Measurements from ENCODE around the gene ERMARD.
"Not testable (repeated sequence)": the region's sequence is repeated elsewhere in the genome, so short reads cannot be mapped to it uniquely, and the experiment has no call there.

Gene ERMARD

GRCh38 chr6:169738976-169739529 lies 12.4 kb upstream of the ERMARD start:
- no peaks in the 10 kb centered on the region for H3K4me1 ChIP-seq (ENCODE audit: control insufficient read depth, insufficient read depth, low read length, poor library complexity, severe bottlenecking)
- H3K9me3 ChIP-seq (ENCODE audit: control insufficient read depth, low read length) = no peaks in the 10 kb centered on the region
- no peak overlapping the region for H3K4me3 ChIP-seq (ENCODE audit: extremely low read depth, insufficient read depth, low read length, poor library complexity, severe bottlenecking)
- no peaks in the 10 kb centered on the region for H3K36me3 ChIP-seq (ENCODE audit: control insufficient read depth, insufficient read depth, low read length)
- 100% methylated on average over 1 to 2 of the region's 2 CpGs for WGBS, 2 experiments (ENCODE audit: insufficient coverage in 2 of 2)
- no peak overlapping the region for H3K27ac ChIP-seq (ENCODE audit: low read depth, low read length, severe bottlenecking)

DNA sequence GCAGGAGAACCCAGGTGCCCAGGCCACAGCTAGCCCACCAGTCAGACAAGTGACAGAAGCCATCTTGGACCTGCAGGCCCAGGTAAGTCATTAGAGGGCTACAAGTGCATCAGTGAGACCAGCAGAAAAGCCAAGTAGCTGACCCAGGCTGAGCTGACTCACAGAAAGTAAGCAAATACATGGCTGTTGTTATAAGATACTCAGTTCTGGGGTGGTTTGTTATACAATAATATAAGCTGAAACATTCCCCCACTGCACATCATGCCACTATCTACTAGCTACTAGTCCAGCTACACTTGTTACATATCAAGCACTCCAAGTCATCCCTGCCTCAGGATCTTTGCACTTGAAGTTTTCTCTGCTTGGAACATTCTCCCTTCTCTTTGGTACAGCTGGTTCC lies 10.1 kb upstream of the ERMARD start:
- H3K9me3 ChIP-seq (ENCODE audit: control insufficient read depth, low read length) = no peaks in the 10 kb centered on the region
- H3K4me1 ChIP-seq (ENCODE audit: control insufficient read depth, insufficient read depth, low read length, poor library complexity, severe bottlenecking) = no peaks in the 10 kb centered on the region
- no peaks in the 10 kb centered on the region for H3K36me3 ChIP-seq (ENCODE audit: control insufficient read depth, insufficient read depth, low read length)

GRCh38 chr6:169745405-169745804 lies 6.0 kb upstream of the ERMARD start:
- no peaks in the 10 kb centered on the region for H3K36me3 ChIP-seq (ENCODE audit: control insufficient read depth, insufficient read depth, low read length)
- 89 to 93% methylated on average over 2 of the region's 3 CpGs for WGBS, 2 experiments (ENCODE audit: insufficient coverage in 2 of 2)
- H3K4me1 ChIP-seq (ENCODE audit: control insufficient read depth, insufficient read depth, low read length, poor library complexity, severe bottlenecking) = no peaks in the 10 kb centered on the region
- no peak overlapping the region for H3K4me3 ChIP-seq (ENCODE audit: extremely low read depth, insufficient read depth, low read length, poor library complexity, severe bottlenecking)
- no peaks in the 10 kb centered on the region for H3K9me3 ChIP-seq (ENCODE audit: control insufficient read depth, low read length)
- H3K27ac ChIP-seq (ENCODE audit: low read depth, low read length, severe bottlenecking) = no peak overlapping the region

More for the DNA sequence above, 10.1 kb upstream of the ERMARD start:
- H3K27ac ChIP-seq (ENCODE audit: low read depth, low read length, severe bottlenecking) = no peak overlapping the region
- no peak overlapping the region for H3K4me3 ChIP-seq (ENCODE audit: extremely low read depth, insufficient read depth, low read length, poor library complexity, severe bottlenecking)

DNA sequence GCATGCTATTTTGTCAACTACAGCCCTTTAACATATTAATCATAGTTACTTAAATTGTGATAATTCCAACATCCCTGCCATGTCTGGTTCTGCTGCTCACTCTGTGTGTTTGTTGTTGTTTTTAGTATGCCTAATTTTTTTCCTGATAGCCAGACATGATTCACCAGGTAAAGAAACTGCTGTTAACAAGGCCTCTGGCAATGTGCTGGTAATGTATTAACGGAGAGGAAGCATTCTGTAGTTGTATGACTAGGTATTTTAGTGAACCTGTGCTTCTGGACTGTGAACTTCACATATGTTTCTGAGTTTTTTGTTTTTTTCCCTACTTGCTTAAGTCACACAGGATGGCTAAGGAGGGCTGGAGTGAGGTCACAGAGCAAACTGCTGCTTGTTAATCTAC lies 4.9 kb upstream of the ERMARD start:
- 80% methylated on average over 1 of the region's 1 CpG; no CpG with 5 or more reads in 1 of the 2 experiments for WGBS, 2 experiments (ENCODE audit: insufficient coverage in 2 of 2)
- Histone ChIP-seq H3K27ac (ENCODE audit: low read depth, low read length, severe bottlenecking) (no peak overlapping the region), H3K4me1 (ENCODE audit: control insufficient read depth, insufficient read depth, low read length, poor library complexity, severe bottlenecking) (no peaks in the 10 kb centered on the region)

GRCh38 chr6:169752074-169752623 lies 727 bp downstream of the ERMARD start:
- Histone ChIP-seq H3K36me3 (ENCODE audit: control insufficient read depth, insufficient read depth, low read length) (peaks cover 6% of the 10 kb centered on the region), H3K4me1 (ENCODE audit: control insufficient read depth, insufficient read depth, low read length, poor library complexity, severe bottlenecking) (peaks cover 7% of the 10 kb centered on the region), H3K9me3 (ENCODE audit: control insufficient read depth, low read length) (no peaks in the 10 kb centered on the region), H3K4me3 (ENCODE audit: extremely low read depth, insufficient read depth, low read length, poor library complexity, severe bottlenecking) (peak overlapping the region; percentile 79), H3K27ac (ENCODE audit: low read depth, low read length, severe bottlenecking) (peak overlapping the region; percentile 98)
- WGBS, 2 experiments (ENCODE audit: insufficient coverage in 2 of 2) = 10 to 12% methylated on average over 9 to 14 of the region's 19 CpGs

More for the DNA sequence above, 4.9 kb upstream of the ERMARD start:
- H3K4me3 ChIP-seq (ENCODE audit: extremely low read depth, insufficient read depth, low read length, poor library complexity, severe bottlenecking) = no peak overlapping the region
- H3K36me3 ChIP-seq (ENCODE audit: control insufficient read depth, insufficient read depth, low read length) = no peaks in the 10 kb centered on the region
- no peaks in the 10 kb centered on the region for H3K9me3 ChIP-seq (ENCODE audit: control insufficient read depth, low read length)

- no peak overlapping the region for H3K27ac ChIP-seq (ENCODE audit: low read depth, low read length, severe bottlenecking)
- H3K36me3 ChIP-seq (ENCODE audit: control insufficient read depth, insufficient read depth, low read length) = peaks cover 24% of the 10 kb centered on the region
- H3K9me3 ChIP-seq (ENCODE audit: control insufficient read depth, low read length) = no peaks in the 10 kb centered on the region
- peaks cover 7% of the 10 kb centered on the region for H3K4me1 ChIP-seq (ENCODE audit: control insufficient read depth, insufficient read depth, low read length, poor library complexity, severe bottlenecking)
- H3K4me3 ChIP-seq (ENCODE audit: extremely low read depth, insufficient read depth, low read length, poor library complexity, severe bottlenecking) = no peak overlapping the region
- WGBS, 2 experiments (ENCODE audit: insufficient coverage in 2 of 2) = 93 to 97% methylated on average over 4 to 5 of the region's 6 CpGs
Observed at GRCh38 chr6:169755162-169755561, 3.7 kb downstream of the ERMARD start.

- Histone ChIP-seq H3K4me1 (ENCODE audit: control insufficient read depth, insufficient read depth, low read length, poor library complexity, severe bottlenecking) (no peaks in the 10 kb centered on the region), H3K27ac (ENCODE audit: low read depth, low read length, severe bottlenecking) (no peak overlapping the region), H3K36me3 (ENCODE audit: control insufficient read depth, insufficient read depth, low read length) (peaks cover 50% of the 10 kb centered on the region), H3K4me3 (ENCODE audit: extremely low read depth, insufficient read depth, low read length, poor library complexity, severe bottlenecking) (no peak overlapping the region), H3K9me3 (ENCODE audit: control insufficient read depth, low read length) (no peaks in the 10 kb centered on the region)
- 93 to 95% methylated on average over 9 to 10 of the region's 10 CpGs for WGBS, 2 experiments (ENCODE audit: insufficient coverage in 2 of 2)
Observed at GRCh38 chr6:169763308-169763707, 11.9 kb downstream of the ERMARD start.

GRCh38 chr6:169763881-169764280 lies 12.5 kb downstream of the ERMARD start:
- WGBS, 2 experiments (ENCODE audit: insufficient coverage in 2 of 2) = 88 to 89% methylated on average over 5 to 6 of the region's 10 CpGs
- no peak overlapping the region for H3K4me3 ChIP-seq (ENCODE audit: extremely low read depth, insufficient read depth, low read length, poor library complexity, severe bottlenecking)
- H3K4me1 ChIP-seq (ENCODE audit: control insufficient read depth, insufficient read depth, low read length, poor library complexity, severe bottlenecking) = no peaks in the 10 kb centered on the region
- no peak overlapping the region for H3K27ac ChIP-seq (ENCODE audit: low read depth, low read length, severe bottlenecking)
- no peaks in the 10 kb centered on the region for H3K9me3 ChIP-seq (ENCODE audit: control insufficient read depth, low read length)
- peaks cover 53% of the 10 kb centered on the region for H3K36me3 ChIP-seq (ENCODE audit: control insufficient read depth, insufficient read depth, low read length)

DNA sequence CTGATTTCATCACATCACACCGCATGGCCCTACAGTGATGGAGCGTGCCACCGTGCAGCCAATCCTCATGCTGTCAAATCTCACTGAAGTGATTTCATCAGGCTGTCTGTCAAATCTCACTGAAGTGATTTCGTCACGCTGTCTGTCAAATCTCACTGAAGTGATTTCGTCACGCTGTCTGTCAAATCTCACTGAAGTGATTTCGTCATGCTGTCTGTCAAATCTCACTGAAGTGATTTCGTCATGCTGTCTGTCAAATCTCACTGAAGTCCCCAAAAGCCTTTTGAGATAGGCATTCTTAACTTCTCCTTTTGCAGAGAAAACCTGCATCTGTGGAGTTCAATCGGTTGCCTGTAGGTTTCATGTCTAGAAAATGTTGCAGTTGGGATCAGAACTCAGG lies 14.4 kb downstream of the ERMARD start:
- H3K4me1 ChIP-seq (ENCODE audit: control insufficient read depth, insufficient read depth, low read length, poor library complexity, severe bottlenecking); H3K9me3 ChIP-seq (ENCODE audit: control insufficient read depth, low read length); H3K27ac ChIP-seq (ENCODE audit: low read depth, low read length, severe bottlenecking); H3K4me3 ChIP-seq (ENCODE audit: extremely low read depth, insufficient read depth, low read length, poor library complexity, severe bottlenecking): not testable (repeated sequence)
- 84 to 100% methylated on average over 10 of the region's 10 CpGs for WGBS, 2 experiments (ENCODE audit: insufficient coverage in 2 of 2)
- H3K36me3 ChIP-seq (ENCODE audit: control insufficient read depth, insufficient read depth, low read length) = peaks cover 44% of the 10 kb centered on the region

DNA sequence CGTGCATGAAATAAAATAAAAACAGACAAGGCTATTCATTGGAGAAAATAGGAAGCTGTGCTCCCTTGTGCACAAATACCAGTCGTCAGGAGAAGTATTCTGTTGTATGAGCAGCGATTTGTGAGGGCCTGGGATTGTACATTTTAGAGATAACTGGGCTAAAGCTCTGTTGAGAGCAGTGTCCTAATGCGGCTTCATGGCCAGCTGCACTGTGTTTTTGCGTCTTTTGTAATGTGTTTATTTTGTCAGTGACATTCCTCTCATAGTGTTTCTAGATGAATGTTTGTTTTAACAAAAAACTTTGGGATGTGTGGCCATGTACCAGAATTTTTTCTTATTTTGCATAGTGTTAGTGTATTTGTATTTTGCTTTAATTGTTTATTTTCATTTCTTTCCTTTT lies 14.8 kb downstream of the ERMARD start:
- Histone ChIP-seq H3K9me3 (ENCODE audit: control insufficient read depth, low read length) (no peaks in the 10 kb centered on the region), H3K27ac (ENCODE audit: low read depth, low read length, severe bottlenecking) (no peak overlapping the region), H3K4me1 (ENCODE audit: control insufficient read depth, insufficient read depth, low read length, poor library complexity, severe bottlenecking) (no peaks in the 10 kb centered on the region), H3K36me3 (ENCODE audit: control insufficient read depth, insufficient read depth, low read length) (peaks cover 40% of the 10 kb centered on the region), H3K4me3 (ENCODE audit: extremely low read depth, insufficient read depth, low read length, poor library complexity, severe bottlenecking) (no peak overlapping the region)
- 87 to 94% methylated on average over 5 of the region's 5 CpGs for WGBS, 2 experiments (ENCODE audit: insufficient coverage in 2 of 2)

DNA sequence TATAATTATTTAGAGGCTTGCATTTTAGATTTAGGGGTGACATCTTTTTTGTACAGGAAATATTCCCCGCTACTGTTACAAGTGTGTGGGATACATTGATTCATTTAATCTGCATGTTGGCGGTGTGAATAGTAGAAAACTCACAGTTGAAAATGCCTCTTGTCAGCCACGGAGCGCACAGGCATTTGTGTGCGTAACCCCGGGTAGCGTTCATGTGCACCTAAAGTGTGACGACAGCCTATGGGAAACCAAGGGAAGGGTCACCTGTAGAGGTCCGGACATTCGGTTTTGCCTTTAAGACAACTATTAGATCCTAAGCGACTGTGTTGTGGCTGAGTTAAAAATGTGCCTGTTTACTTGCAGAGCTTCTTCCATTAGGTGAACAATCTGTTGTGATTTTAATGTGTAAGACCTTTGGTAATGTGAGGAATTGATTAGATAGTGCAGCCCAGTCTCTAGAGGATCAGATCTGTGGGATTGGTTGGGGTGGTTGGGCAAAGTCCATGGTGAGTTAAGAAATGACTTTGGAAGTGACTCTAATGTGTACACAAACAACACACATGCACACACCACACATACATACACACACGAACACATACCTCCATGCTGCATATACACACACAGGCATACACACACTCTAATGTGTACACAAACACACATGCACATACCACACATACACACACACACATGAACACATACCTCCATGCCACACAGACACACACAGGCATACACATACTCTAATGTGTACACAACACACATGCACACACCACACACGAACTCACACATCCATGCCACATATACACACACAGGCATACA lies 15.7 kb downstream of the ERMARD start:
- H3K36me3 ChIP-seq (ENCODE audit: control insufficient read depth, insufficient read depth, low read length) = peaks cover 40% of the 10 kb centered on the region
- H3K4me1 ChIP-seq (ENCODE audit: control insufficient read depth, insufficient read depth, low read length, poor library complexity, severe bottlenecking) = no peaks in the 10 kb centered on the region
- H3K4me3 ChIP-seq (ENCODE audit: extremely low read depth, insufficient read depth, low read length, poor library complexity, severe bottlenecking) = no peak overlapping the region
- no peak overlapping the region for H3K27ac ChIP-seq (ENCODE audit: low read depth, low read length, severe bottlenecking)
- H3K9me3 ChIP-seq (ENCODE audit: control insufficient read depth, low read length) = no peaks in the 10 kb centered on the region
- 95 to 96% methylated on average over 12 to 13 of the region's 13 CpGs for WGBS, 2 experiments (ENCODE audit: insufficient coverage in 2 of 2)
